Endothelial cell of umbilical vein (primary cell): ENCODE data around the gene TMEM18. TPM values are rescaled to one million over a fixed set of nuclear protein-coding genes. Genes with fewer than 3 reads are reported as not detected.

Experiments
- BruUV-seq: library from RNA; stranded (reverse); fragments of 400-500 nt; replicated peaks from 2 replicates; lab custom pipeline; 2021; lab: Mats Ljungman, UMichigan
- CTCF ChIA-PET: fragments of 300-600, 350-600 bp; sonication (Branson Sonifier 250); formaldehyde crosslinking; loops from one replicate; lab custom pipeline; 2021; ENCODE audit warnings: antibody characterized with exemption, inconsistent platforms; lab: Charles Lee
- POLR2A ChIA-PET: fragments of 300-600, 350-600 bp; sonication (Branson Sonifier 250); formaldehyde crosslinking; loops from one replicate; lab custom pipeline; 2021; ENCODE audit warnings: antibody characterized with exemption, inconsistent platforms; lab: Charles Lee
- DNase-seq: peaks from one replicate; pipeline ENCODE4 v3.0.0-alpha.2; 2011; ENCODE audit warnings: low read depth, low spot score
- FAIRE-seq: peaks from 2 replicates; lab custom pipeline; 2011; peaks lifted over from hg19 to GRCh38; lab: Jason Lieb, UNC
- H2AFZ ChIP-seq: 2 replicates; pipeline ENCODE4 v1.6.0; 2012; ENCODE audit warnings: low read depth, low read length, control low read depth, inconsistent platforms
- H3K27ac ChIP-seq: 2 replicates; pipeline ENCODE4 v1.5.1; 2011; ENCODE audit warnings: low read depth, mild to moderate bottlenecking, control low read depth, low read length, moderate library complexity; ENCODE audit not compliant: insufficient read depth
- H3K27me3 ChIP-seq, 2 experiments: 2 replicates each; pipeline versions ENCODE4 v1.6.0 to v1.6.1; 2011; ENCODE audit warnings: low read length in 2 of 2, mixed read lengths in 1 of 2; ENCODE audit not compliant: control insufficient read depth in 2 of 2, insufficient read depth in 2 of 2
- H3K36me3 ChIP-seq, 2 experiments: 2 replicates in 1 of 2; 3 replicates in 1 of 2; pipeline ENCODE4 v1.5.1; 2011; ENCODE audit warnings: low read length in 2 of 2, mild to moderate bottlenecking in 1 of 2, moderate library complexity in 1 of 2; ENCODE audit not compliant: control insufficient read depth in 2 of 2, insufficient read depth in 2 of 2; ENCODE audit errors: extremely low read depth in 1 of 2
- H3K4me1 ChIP-seq: 3 replicates; pipeline ENCODE4 v1.5.1; 2011; ENCODE audit warnings: mild to moderate bottlenecking, low read length; ENCODE audit not compliant: control insufficient read depth, insufficient read depth; ENCODE audit errors: extremely low read depth
- H3K4me2 ChIP-seq: 2 replicates; pipeline ENCODE4 v1.6.1; 2011; ENCODE audit warnings: low read length, control low read depth, mixed read lengths; ENCODE audit not compliant: insufficient read depth
- H3K4me3 ChIP-seq, 3 experiments: fragments of 200-600 bp in 1 of 3; sonication (generic), shearing (Covaris generic) in 1 of 3; replicated peaks in 1 of 3; 2 replicates each; pipeline ENCODE4 v1.5.1; 2011 to 2016; ENCODE audit warnings: control low read depth in 3 of 3, low read length in 3 of 3, mild to moderate bottlenecking in 2 of 3, inconsistent platforms in 1 of 3, low read depth in 1 of 3, moderate library complexity in 1 of 3; ENCODE audit not compliant: insufficient read depth in 1 of 3
- H3K79me2 ChIP-seq: 2 replicates; pipeline ENCODE4 v1.6.0; 2012; ENCODE audit warnings: low read length, inconsistent platforms; ENCODE audit not compliant: control insufficient read depth, insufficient read depth
- H3K9ac ChIP-seq: replicated peaks from 2 replicates; pipeline ENCODE3; 2011; ENCODE audit warnings: low read length, control low read depth; ENCODE audit not compliant: insufficient read depth; ENCODE audit errors: extremely low read depth
- H3K9me1 ChIP-seq: replicated peaks from 3 replicates; pipeline ENCODE4 v1.6.0; 2011; ENCODE audit warnings: mild to moderate bottlenecking, low read length; ENCODE audit not compliant: control insufficient read depth, insufficient read depth; ENCODE audit errors: extremely low read depth
- H3K9me3 ChIP-seq: replicated peaks from 2 replicates; pipeline ENCODE4 v1.5.1; 2012; ENCODE audit warnings: low read length, inconsistent platforms; ENCODE audit not compliant: control insufficient read depth, insufficient read depth
- H4K20me1 ChIP-seq: replicated peaks from 2 replicates; pipeline ENCODE3; 2011; ENCODE audit warnings: mild to moderate bottlenecking, low read length; ENCODE audit not compliant: control insufficient read depth, insufficient read depth; ENCODE audit errors: extremely low read depth
- EZH2 ChIP-seq: IDR thresholded peaks from 2 replicates; pipeline ENCODE4 v1.6.1; 2012; ENCODE audit warnings: borderline replicate concordance, low read depth, mild to moderate bottlenecking, moderate library complexity, low read length, inconsistent platforms; ENCODE audit not compliant: severe bottlenecking
- FOS ChIP-seq: IDR thresholded peaks from 2 replicates; pipeline ENCODE4 v1.6.1; 2011; ENCODE audit warnings: mild to moderate bottlenecking, low read length, moderate library complexity, borderline replicate concordance; ENCODE audit not compliant: insufficient read depth
- GATA2 ChIP-seq: IDR thresholded peaks from 2 replicates; pipeline ENCODE4 v1.7.0; 2011; ENCODE audit warnings: low read depth, mild to moderate bottlenecking, moderate library complexity, mixed read lengths, low read length; ENCODE audit not compliant: insufficient read length, insufficient read depth
- JUN ChIP-seq: IDR thresholded peaks from 2 replicates; pipeline ENCODE4 v1.6.1; 2011; ENCODE audit warnings: borderline replicate concordance, low read depth; ENCODE audit not compliant: insufficient read length, insufficient read depth
- MAX ChIP-seq: IDR thresholded peaks from 2 replicates; pipeline ENCODE4 v1.6.1; 2011; ENCODE audit not compliant: insufficient read depth, insufficient read length
- MYC ChIP-seq: IDR thresholded peaks from one replicate; pipeline ENCODE4 v1.6.1; 2011; ENCODE audit warnings: mild to moderate bottlenecking, low read depth, low read length
- POLR2A ChIP-seq: IDR thresholded peaks from 2 replicates; pipeline ENCODE4 v1.6.1; 2012; ENCODE audit warnings: low read depth, mild to moderate bottlenecking, control low read depth, low read length
- POLR2AphosphoS5 ChIP-seq: IDR thresholded peaks from 2 replicates; pipeline ENCODE4 v1.6.1; 2012; ENCODE audit warnings: low read depth, mild to moderate bottlenecking, control low read depth, low read length, moderate library complexity; ENCODE audit not compliant: insufficient read depth
- dilution Hi-C: fragments of 300-500 bp; cut with MboI; formaldehyde crosslinking; loops from one replicate; pipeline ENCODE4 v1.15.0; 2019; ENCODE audit warnings: low sequenced_read_pairs; ENCODE audit not compliant: extremely low pct_ligation_motif_present
- intact Hi-C: fragments of 100-400 bp; cut with micrococcal nuclease; formaldehyde crosslinking; loops from one replicate; pipeline ENCODE4 v1.10.0; 2022
- polyA plus RNA-seq, 4 experiments: library from polyadenylated mRNA; depleted of rRNA in 3 of 4; stranded (reverse) in 3 of 4; unstranded in 1 of 4; fragments of >200 nt; gene quantifications; 2 replicates each; pipeline versions ENCODE4 v1.2.1 to v1.2.3, GENCODE V29; 2011 to 2012; ENCODE audit warnings: missing spikeins in 1 of 4
- total RNA-seq: library from RNA; stranded (reverse); gene quantifications from 2 replicates; pipeline ENCODE4 v1.2.3, GENCODE V29; 2021
- TF ChIP-seq, protein P1 (sequence below), 2 donors: IDR thresholded peaks; 1 replicate in 1 of 2; 2 replicates in 1 of 2; pipeline ENCODE4 v1.5.1; 2011; ENCODE audit warnings: low read length in 2 of 2, mild to moderate bottlenecking in 2 of 2, moderate library complexity in 2 of 2, control low read depth in 1 of 2, inconsistent platforms in 1 of 2, low read depth in 1 of 2; ENCODE audit not compliant: insufficient read depth in 1 of 2; ENCODE audit errors: extremely low read depth in 1 of 2

Gene TMEM18
- total and polyA plus RNA-seq, 2 donors (not counting 3 experiments of a cell fraction or from before 2014, with no cell fraction given), result 19.1 to 23.1 TPM

GRCh38 chr2:621303-622099 is 55.7 kb downstream of the TMEM18 start:
- Histone ChIP-seq H3K9ac (no peak overlapping the region), H3K36me3 (no peaks in the 10 kb centered on the region), H3K4me2 (no peak overlapping the region), H3K79me2 (no peaks in the 10 kb centered on the region), H3K9me1 (no peaks in the 10 kb centered on the region), H3K4me1 (no peaks in the 10 kb centered on the region), H2AFZ (no peak overlapping the region), H3K27ac (no peak overlapping the region), H3K4me3 (no peak overlapping the region), H3K9me3 (no peaks in the 10 kb centered on the region), H4K20me1 (no peaks in the 10 kb centered on the region), H3K27me3 (no peaks in the 10 kb centered on the region)
- no TSS peak for BruUV-seq
- intact Hi-C loops (no loop called here), dilution Hi-C loops (no loop called here)
- DNase-seq (no peak), FAIRE-seq (no peak)
- TF ChIP-seq POLR2A (no peak), FOS (no peak), MYC (no peak), MAX (no peak), EZH2 (no peak), JUN (no peak), POLR2AphosphoS5 (no peak), GATA2 (no peak)
- TF ChIP-seq, protein P1, sequence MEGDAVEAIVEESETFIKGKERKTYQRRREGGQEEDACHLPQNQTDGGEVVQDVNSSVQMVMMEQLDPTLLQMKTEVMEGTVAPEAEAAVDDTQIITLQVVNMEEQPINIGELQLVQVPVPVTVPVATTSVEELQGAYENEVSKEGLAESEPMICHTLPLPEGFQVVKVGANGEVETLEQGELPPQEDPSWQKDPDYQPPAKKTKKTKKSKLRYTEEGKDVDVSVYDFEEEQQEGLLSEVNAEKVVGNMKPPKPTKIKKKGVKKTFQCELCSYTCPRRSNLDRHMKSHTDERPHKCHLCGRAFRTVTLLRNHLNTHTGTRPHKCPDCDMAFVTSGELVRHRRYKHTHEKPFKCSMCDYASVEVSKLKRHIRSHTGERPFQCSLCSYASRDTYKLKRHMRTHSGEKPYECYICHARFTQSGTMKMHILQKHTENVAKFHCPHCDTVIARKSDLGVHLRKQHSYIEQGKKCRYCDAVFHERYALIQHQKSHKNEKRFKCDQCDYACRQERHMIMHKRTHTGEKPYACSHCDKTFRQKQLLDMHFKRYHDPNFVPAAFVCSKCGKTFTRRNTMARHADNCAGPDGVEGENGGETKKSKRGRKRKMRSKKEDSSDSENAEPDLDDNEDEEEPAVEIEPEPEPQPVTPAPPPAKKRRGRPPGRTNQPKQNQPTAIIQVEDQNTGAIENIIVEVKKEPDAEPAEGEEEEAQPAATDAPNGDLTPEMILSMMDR (IDR thresholded peaks at IDR 0.05; ENCODE audit: extremely low read depth in 1 of 2, insufficient read depth in 1 of 2, low read depth in 1 of 2, low read length in 2 of 2), result no peak
- CTCF ChIA-PET, result no interaction called here
- POLR2A ChIA-PET, result no interaction called here
